Esophagus squamous epithelium (tissue), 5 donors: ENCODE measurements around the gene TDRD9. TPM values are rescaled to one million over a fixed set of nuclear protein-coding genes. Genes with fewer than 3 reads are reported as not detected.

Experiments
- DNase-seq: peaks from one replicate; lab custom pipeline; 2025; lab: John Stamatoyannopoulos, UW
- H3K27ac ChIP-seq, 4 donors: fragments of 200-600 bp; sonication (generic); one replicate each; pipeline ENCODE4 v1.5.1; 2016 to 2019; ENCODE audit warnings: mild to moderate bottlenecking in 1 of 4
- H3K27me3 ChIP-seq, 4 donors: fragments of 200-600 bp; sonication (generic); 1 replicate in 3 of 4; 2 replicates in 1 of 4; pipeline versions ENCODE4 v1.5.1 to v1.6.0; 2017 to 2021; ENCODE audit warnings: antibody characterized with exemption in 1 of 4
- H3K36me3 ChIP-seq, 3 donors: fragments of 200-600 bp; sonication (generic); one replicate each; pipeline ENCODE4 v1.5.1; 2016 to 2019
- H3K4me1 ChIP-seq, 3 donors: fragments of 200-600 bp; sonication (generic); one replicate each; pipeline ENCODE4 v1.5.1; 2017 to 2019
- H3K4me3 ChIP-seq, 4 donors: fragments of 200-600 bp; sonication (generic); 1 replicate in 3 of 4; 2 replicates in 1 of 4; pipeline ENCODE4 v1.5.1; 2016 to 2019; ENCODE audit warnings: mild to moderate bottlenecking in 2 of 4, moderate library complexity in 1 of 4
- H3K9me3 ChIP-seq, 3 donors: fragments of 200-600 bp; sonication (generic); one replicate each; pipeline ENCODE4 v1.5.1; 2016 to 2019
- POLR2A ChIP-seq, 4 donors: fragments of 450-650 bp; IDR thresholded peaks; one replicate each; pipeline ENCODE4 v1.6.1; 2017; ENCODE audit warnings: antibody characterized with exemption in 4 of 4, mild to moderate bottlenecking in 4 of 4, moderate library complexity in 3 of 4
- WGBS, 2 donors: methylation state at CpG; one replicate each; pipeline ENCODE4 v1.1.5; 2018; 5-methylcytosine and 5-hydroxymethylcytosine counted together
- intact Hi-C: fragments of 100-400 bp; cut with DNase I; formaldehyde crosslinking; loops from one replicate; pipeline ENCODE4 v1.15.0; 2022
- total RNA-seq, 4 donors: library from RNA; depleted of rRNA; stranded (reverse); fragments of >200 nt; gene quantifications; one replicate each; pipeline ENCODE4 v1.1.0, GENCODE V29; 2016
- TF ChIP-seq, protein P1 (sequence below), 6 experiments: fragments of 450-650 bp in 4 of 6; fragments of 200-600 bp in 2 of 6; sonication (generic) in 2 of 6; IDR thresholded peaks; one replicate each; pipeline ENCODE4 v1.5.1; 2016 to 2019; ENCODE audit warnings: antibody characterized with exemption in 6 of 6, mild to moderate bottlenecking in 4 of 6, moderate library complexity in 4 of 6
- donor health status: DM: yes; HTN: yes; CAD: no.

Gene TDRD9
- total RNA-seq, 4 donors from 2014 or later, result 0.09 to 6.0 (median 0.74) TPM

GRCh38 chr14:103881268-103882201 is 46.7 kb upstream of the TDRD9 start:
- peaks cover 0 to 6% (median 0%) of the 10 kb centered on the region in 4 donors for H3K27me3 ChIP-seq
- peaks cover 17 to 42% (median 38%) of the 10 kb centered on the region in 3 donors for H3K4me1 ChIP-seq
- H3K9me3 ChIP-seq, result no peaks in the 10 kb centered on the region
- TF ChIP-seq, protein P1, sequence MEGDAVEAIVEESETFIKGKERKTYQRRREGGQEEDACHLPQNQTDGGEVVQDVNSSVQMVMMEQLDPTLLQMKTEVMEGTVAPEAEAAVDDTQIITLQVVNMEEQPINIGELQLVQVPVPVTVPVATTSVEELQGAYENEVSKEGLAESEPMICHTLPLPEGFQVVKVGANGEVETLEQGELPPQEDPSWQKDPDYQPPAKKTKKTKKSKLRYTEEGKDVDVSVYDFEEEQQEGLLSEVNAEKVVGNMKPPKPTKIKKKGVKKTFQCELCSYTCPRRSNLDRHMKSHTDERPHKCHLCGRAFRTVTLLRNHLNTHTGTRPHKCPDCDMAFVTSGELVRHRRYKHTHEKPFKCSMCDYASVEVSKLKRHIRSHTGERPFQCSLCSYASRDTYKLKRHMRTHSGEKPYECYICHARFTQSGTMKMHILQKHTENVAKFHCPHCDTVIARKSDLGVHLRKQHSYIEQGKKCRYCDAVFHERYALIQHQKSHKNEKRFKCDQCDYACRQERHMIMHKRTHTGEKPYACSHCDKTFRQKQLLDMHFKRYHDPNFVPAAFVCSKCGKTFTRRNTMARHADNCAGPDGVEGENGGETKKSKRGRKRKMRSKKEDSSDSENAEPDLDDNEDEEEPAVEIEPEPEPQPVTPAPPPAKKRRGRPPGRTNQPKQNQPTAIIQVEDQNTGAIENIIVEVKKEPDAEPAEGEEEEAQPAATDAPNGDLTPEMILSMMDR (IDR thresholded peaks at IDR 0.05), result no peak
- no peak for TF ChIP-seq POLR2A (IDR thresholded peaks at IDR 0.05)
- intact Hi-C loops, result no loop called here
- H3K27ac ChIP-seq, result peak overlapping the region in 2 of 4 donors; percentile 81 to 85
- no peak overlapping the region for H3K4me3 ChIP-seq
- no peaks in the 10 kb centered on the region for H3K36me3 ChIP-seq
- no peak for DNase-seq
- WGBS, 2 donors, result 75 to 83% methylated on average over 2 to 5 of the region's 31 CpGs

DNA sequence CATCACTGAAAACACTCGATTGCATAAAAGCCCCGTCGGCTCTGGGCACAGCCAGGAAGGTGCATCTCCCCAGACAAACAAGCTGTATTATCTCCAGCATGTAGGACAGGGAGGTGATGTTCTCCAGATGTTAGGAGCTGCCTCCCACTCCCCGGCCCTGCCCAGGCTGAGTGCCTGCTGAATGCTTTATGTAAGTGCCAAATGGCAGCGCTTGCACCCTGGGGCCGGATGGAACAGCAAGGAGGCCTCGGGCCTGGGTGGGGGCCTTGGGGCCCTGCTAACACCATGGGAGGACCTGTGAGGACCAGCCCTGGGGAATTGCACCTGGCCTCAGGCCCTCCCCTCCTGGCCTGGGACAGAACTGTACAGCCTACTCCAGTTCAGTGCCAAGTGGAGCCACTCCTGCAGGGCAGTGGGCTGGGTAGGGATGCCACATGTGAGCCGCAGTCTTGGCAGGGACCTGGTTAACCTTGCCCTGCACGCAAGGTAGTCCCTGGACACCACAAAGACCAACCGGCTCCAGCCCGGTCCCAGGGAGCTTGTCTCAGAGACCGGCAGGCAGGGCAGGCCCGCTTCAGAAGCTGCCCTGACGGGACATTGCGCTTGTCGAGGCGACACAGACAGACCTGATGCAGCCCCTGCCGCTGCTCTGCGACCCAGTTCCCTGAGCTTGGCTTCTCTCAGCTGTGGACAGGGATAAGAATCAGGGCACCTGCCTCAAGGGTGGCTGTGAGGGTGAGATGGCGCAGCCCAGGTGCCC is 45.6 kb upstream of the TDRD9 start:
- Histone ChIP-seq H3K36me3 (no peaks in the 10 kb centered on the region), H3K9me3 (no peaks in the 10 kb centered on the region), H3K27ac (peak overlapping the region in 1 of 4 donors; percentile 85), H3K4me1 (peaks cover 17 to 51% (median 38%) of the 10 kb centered on the region in 3 donors), H3K27me3 (peaks cover 0 to 6% (median 0%) of the 10 kb centered on the region in 4 donors), H3K4me3 (no peak overlapping the region)
- intact Hi-C loops, result no loop called here
- no peak for DNase-seq
- TF ChIP-seq, protein P1 (IDR thresholded peaks at IDR 0.05), result no peak
- TF ChIP-seq POLR2A (IDR thresholded peaks at IDR 0.05), result no peak
- 53 to 65% methylated on average over 9 to 16 of the region's 20 CpGs for WGBS, 2 donors

GRCh38 chr14:103883263-103883523 is 45.1 kb upstream of the TDRD9 start:
- H3K27me3 ChIP-seq, result peaks cover 0 to 6% (median 0%) of the 10 kb centered on the region in 4 donors
- no peak overlapping the region for H3K27ac ChIP-seq
- no peaks in the 10 kb centered on the region for H3K36me3 ChIP-seq
- H3K9me3 ChIP-seq, result no peaks in the 10 kb centered on the region
- WGBS, 2 donors, result 61 to 93% methylated on average over 3 of the region's 3 CpGs
- H3K4me1 ChIP-seq, result peaks cover 17 to 51% (median 38%) of the 10 kb centered on the region in 3 donors
- no peak for DNase-seq
- TF ChIP-seq POLR2A (IDR thresholded peaks at IDR 0.05), result no peak
- TF ChIP-seq, protein P1 (IDR thresholded peaks at IDR 0.05), result no peak
- H3K4me3 ChIP-seq, result no peak overlapping the region
- intact Hi-C loops, result no loop called here

DNA sequence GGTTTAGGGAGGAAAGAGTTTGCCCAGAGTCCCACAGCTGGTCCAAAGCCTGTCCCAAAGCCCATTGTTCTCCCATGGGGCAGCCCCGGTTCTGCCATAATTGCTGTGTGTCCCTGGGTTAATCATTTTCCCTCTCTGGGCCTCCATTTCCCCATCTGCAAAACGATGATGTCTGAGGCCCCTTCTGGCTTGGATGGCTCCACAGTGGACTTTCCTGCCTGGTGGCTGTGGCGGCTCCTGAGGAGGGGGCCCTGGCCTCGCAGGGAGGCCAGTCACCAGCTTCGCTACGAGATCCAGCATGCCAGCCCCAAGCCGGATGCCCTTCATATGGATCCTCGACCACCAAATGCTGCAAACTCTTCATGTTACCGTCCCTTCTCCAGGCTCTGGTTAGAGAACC is 43.4 kb upstream of the TDRD9 start:
- no peak overlapping the region for H3K4me3 ChIP-seq
- no peaks in the 10 kb centered on the region for H3K9me3 ChIP-seq
- H3K4me1 ChIP-seq, result peaks cover 11 to 55% (median 40%) of the 10 kb centered on the region in 3 donors
- DNase-seq, result no peak
- TF ChIP-seq, protein P1 (IDR thresholded peaks at IDR 0.05), result no peak
- no peak for TF ChIP-seq POLR2A (IDR thresholded peaks at IDR 0.05)
- peaks cover 0 to 6% (median 0%) of the 10 kb centered on the region in 4 donors for H3K27me3 ChIP-seq
- 81 to 89% methylated on average over 2 to 5 of the region's 9 CpGs for WGBS, 2 donors
- intact Hi-C loops, result no loop called here
- no peak overlapping the region for H3K27ac ChIP-seq
- no peaks in the 10 kb centered on the region for H3K36me3 ChIP-seq
